ENCODE measurements around the gene LIPT1. TPM values are rescaled to one million over a fixed set of nuclear protein-coding genes. Genes with fewer than 3 reads are reported as not detected.
A peak's percentile ranks its signal among the peaks of the same experiment; 100 is the strongest.

LIPT1 gene
- total and polyA plus RNA-seq, 2 of the 8 experiments (the other 6 are each of a cell fraction or from before 2014, with no cell fraction given) = 6.1 to 10.9 TPM

GRCh38 chr2:99141110-99142108 lies 13.4 kb upstream of the LIPT1 start, which contains the start of gene C2orf15 (continued):
- TF ChIP-seq SAP30 (IDR thresholded peaks at IDR 0.05; ENCODE audit: insufficient read depth, insufficient replicate concordance, low read length) (no peak), TBP (IDR thresholded peaks at IDR 0.05; ENCODE audit: low read depth, low read length) (peak; percentile 73), NRF1 (IDR thresholded peaks at IDR 0.05; ENCODE audit: low read depth, low read length) (peak; percentile 65), TEAD4 (IDR thresholded peaks at IDR 0.05; ENCODE audit: low read depth, low read length) (no peak), KDM5A (IDR thresholded peaks at IDR 0.05; ENCODE audit: low read length) (no peak), CTBP2 (IDR thresholded peaks at IDR 0.05; ENCODE audit: borderline replicate concordance, insufficient read depth, insufficient read length, low read length) (peak; percentile 66), ATF3 (IDR thresholded peaks at IDR 0.05; ENCODE audit: insufficient read depth, low read depth, low read length) (no peak), FOSL1 (IDR thresholded peaks at IDR 0.05; ENCODE audit: insufficient read depth, low read depth, low read length) (no peak), MAFK (IDR thresholded peaks at IDR 0.05; ENCODE audit: low read depth, low read length) (no peak), NANOG (IDR thresholded peaks at IDR 0.05; ENCODE audit: insufficient read depth, low read depth, low read length, poor library complexity, severe bottlenecking) (no peak)
